HL-60 (cell line): ENCODE results near the gene TMC1.

ENCODE experiments used
- POLR2AphosphoS5 ChIP-seq: IDR thresholded peaks from 2 replicates; pipeline ENCODE4 v1.6.1; 2012; ENCODE audit warnings: low read depth
- TF ChIP-seq, protein P1 (sequence below): IDR thresholded peaks from one replicate; pipeline ENCODE4 v1.5.1; 2011; ENCODE audit warnings: low read length, control low read depth, inconsistent platforms; ENCODE audit not compliant: insufficient read depth
- TF ChIP-seq, protein P2 (sequence below): IDR thresholded peaks from 2 replicates; pipeline ENCODE4 v1.6.1; 2012; ENCODE audit warnings: low read depth; ENCODE audit not compliant: insufficient replicate concordance

DNA sequence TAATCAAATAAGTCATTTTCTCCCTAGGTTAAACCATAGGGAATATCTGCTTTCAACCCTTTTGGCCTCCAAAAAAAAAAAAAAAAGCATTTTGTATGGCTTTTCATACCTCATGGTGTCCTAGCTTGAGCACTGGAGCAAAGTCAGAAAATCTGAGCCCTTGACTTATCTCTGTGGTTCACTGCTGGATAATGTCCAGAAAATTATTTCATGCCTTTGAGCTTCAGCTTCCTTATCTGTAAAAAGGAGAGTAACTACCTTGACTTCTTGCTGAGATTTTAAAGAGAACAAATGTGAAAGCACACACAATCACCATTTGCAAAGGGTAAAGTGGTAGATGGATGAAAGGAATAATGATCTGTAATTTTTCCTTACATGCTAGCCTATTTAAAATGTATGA, 265.5 kb downstream of the TMC1 start:
- TF ChIP-seq, protein P1, sequence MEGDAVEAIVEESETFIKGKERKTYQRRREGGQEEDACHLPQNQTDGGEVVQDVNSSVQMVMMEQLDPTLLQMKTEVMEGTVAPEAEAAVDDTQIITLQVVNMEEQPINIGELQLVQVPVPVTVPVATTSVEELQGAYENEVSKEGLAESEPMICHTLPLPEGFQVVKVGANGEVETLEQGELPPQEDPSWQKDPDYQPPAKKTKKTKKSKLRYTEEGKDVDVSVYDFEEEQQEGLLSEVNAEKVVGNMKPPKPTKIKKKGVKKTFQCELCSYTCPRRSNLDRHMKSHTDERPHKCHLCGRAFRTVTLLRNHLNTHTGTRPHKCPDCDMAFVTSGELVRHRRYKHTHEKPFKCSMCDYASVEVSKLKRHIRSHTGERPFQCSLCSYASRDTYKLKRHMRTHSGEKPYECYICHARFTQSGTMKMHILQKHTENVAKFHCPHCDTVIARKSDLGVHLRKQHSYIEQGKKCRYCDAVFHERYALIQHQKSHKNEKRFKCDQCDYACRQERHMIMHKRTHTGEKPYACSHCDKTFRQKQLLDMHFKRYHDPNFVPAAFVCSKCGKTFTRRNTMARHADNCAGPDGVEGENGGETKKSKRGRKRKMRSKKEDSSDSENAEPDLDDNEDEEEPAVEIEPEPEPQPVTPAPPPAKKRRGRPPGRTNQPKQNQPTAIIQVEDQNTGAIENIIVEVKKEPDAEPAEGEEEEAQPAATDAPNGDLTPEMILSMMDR, result no peak
- TF ChIP-seq POLR2AphosphoS5, result no peak
- TF ChIP-seq, protein P2, sequence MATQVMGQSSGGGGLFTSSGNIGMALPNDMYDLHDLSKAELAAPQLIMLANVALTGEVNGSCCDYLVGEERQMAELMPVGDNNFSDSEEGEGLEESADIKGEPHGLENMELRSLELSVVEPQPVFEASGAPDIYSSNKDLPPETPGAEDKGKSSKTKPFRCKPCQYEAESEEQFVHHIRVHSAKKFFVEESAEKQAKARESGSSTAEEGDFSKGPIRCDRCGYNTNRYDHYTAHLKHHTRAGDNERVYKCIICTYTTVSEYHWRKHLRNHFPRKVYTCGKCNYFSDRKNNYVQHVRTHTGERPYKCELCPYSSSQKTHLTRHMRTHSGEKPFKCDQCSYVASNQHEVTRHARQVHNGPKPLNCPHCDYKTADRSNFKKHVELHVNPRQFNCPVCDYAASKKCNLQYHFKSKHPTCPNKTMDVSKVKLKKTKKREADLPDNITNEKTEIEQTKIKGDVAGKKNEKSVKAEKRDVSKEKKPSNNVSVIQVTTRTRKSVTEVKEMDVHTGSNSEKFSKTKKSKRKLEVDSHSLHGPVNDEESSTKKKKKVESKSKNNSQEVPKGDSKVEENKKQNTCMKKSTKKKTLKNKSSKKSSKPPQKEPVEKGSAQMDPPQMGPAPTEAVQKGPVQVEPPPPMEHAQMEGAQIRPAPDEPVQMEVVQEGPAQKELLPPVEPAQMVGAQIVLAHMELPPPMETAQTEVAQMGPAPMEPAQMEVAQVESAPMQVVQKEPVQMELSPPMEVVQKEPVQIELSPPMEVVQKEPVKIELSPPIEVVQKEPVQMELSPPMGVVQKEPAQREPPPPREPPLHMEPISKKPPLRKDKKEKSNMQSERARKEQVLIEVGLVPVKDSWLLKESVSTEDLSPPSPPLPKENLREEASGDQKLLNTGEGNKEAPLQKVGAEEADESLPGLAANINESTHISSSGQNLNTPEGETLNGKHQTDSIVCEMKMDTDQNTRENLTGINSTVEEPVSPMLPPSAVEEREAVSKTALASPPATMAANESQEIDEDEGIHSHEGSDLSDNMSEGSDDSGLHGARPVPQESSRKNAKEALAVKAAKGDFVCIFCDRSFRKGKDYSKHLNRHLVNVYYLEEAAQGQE, result no peak
